Ishikawa (cell line): Measurements from ENCODE around the gene TSC22D1.

Experiments
- CEBPB ChIP-seq: IDR thresholded peaks from 2 replicates; pipeline ENCODE4 v1.6.1; 2012
- CREB1 ChIP-seq: IDR thresholded peaks from 2 replicates; pipeline ENCODE4 v1.6.1; 2012; ENCODE audit warnings: low read depth
- EGR1 ChIP-seq: IDR thresholded peaks from 2 replicates; pipeline ENCODE4 v1.6.1; 2012
- EP300 ChIP-seq: IDR thresholded peaks from 2 replicates; pipeline ENCODE4 v1.6.1; 2012; ENCODE audit warnings: borderline replicate concordance
- FOXM1 ChIP-seq: IDR thresholded peaks from 2 replicates; pipeline ENCODE4 v1.6.1; 2012; ENCODE audit warnings: low read depth, borderline replicate concordance
- NFIC ChIP-seq: IDR thresholded peaks from 2 replicates; pipeline ENCODE4 v1.6.1; 2012
- RAD21 ChIP-seq: IDR thresholded peaks from 2 replicates; pipeline ENCODE4 v1.6.1; 2012; ENCODE audit warnings: low read depth
- TAF1 ChIP-seq: IDR thresholded peaks from 2 replicates; pipeline ENCODE4 v1.6.1; 2012; ENCODE audit warnings: low read depth, mild to moderate bottlenecking
- TCF12 ChIP-seq: IDR thresholded peaks from 2 replicates; pipeline ENCODE4 v1.6.1; 2012; ENCODE audit warnings: low read depth
- TEAD4 ChIP-seq: IDR thresholded peaks from 2 replicates; pipeline ENCODE4 v1.6.1; 2012
- YY1 ChIP-seq: IDR thresholded peaks from 2 replicates; pipeline ENCODE4 v1.6.1; 2012; ENCODE audit warnings: low read depth
- TF ChIP-seq, protein P1 (sequence below): IDR thresholded peaks from 2 replicates; pipeline ENCODE4 v1.6.1; 2012; ENCODE audit warnings: low read depth, mild to moderate bottlenecking
- TF ChIP-seq, protein P2 (sequence below): IDR thresholded peaks from 2 replicates; pipeline ENCODE4 v1.6.1; 2012
- TF ChIP-seq, protein P3 (sequence below): IDR thresholded peaks from 2 replicates; pipeline ENCODE4 v1.6.1; 2012

DNA sequence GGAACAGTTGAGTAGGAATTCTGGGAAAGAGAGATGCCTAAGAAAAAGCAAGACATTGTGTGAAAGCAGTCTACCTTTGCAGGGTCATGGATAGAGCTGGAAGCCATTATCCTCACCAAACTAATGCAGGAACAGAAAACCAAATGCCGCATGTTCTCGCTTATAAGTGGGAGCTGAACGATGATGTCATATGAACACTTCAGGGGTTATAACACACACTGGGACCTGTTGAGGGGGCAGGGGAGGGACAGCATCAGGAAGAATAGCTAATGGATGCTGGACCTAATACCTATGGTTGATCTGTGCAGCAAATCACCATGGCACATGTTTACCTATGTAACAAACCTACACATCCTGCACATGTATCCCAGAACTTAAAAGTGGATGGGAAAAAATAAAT, 69.9 kb downstream of the TSC22D1 start:
- TF ChIP-seq, protein P1, sequence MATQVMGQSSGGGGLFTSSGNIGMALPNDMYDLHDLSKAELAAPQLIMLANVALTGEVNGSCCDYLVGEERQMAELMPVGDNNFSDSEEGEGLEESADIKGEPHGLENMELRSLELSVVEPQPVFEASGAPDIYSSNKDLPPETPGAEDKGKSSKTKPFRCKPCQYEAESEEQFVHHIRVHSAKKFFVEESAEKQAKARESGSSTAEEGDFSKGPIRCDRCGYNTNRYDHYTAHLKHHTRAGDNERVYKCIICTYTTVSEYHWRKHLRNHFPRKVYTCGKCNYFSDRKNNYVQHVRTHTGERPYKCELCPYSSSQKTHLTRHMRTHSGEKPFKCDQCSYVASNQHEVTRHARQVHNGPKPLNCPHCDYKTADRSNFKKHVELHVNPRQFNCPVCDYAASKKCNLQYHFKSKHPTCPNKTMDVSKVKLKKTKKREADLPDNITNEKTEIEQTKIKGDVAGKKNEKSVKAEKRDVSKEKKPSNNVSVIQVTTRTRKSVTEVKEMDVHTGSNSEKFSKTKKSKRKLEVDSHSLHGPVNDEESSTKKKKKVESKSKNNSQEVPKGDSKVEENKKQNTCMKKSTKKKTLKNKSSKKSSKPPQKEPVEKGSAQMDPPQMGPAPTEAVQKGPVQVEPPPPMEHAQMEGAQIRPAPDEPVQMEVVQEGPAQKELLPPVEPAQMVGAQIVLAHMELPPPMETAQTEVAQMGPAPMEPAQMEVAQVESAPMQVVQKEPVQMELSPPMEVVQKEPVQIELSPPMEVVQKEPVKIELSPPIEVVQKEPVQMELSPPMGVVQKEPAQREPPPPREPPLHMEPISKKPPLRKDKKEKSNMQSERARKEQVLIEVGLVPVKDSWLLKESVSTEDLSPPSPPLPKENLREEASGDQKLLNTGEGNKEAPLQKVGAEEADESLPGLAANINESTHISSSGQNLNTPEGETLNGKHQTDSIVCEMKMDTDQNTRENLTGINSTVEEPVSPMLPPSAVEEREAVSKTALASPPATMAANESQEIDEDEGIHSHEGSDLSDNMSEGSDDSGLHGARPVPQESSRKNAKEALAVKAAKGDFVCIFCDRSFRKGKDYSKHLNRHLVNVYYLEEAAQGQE = no peak
- no peak for TF ChIP-seq YY1
- no peak for TF ChIP-seq TEAD4
- TF ChIP-seq CREB1 = no peak
- TF ChIP-seq TAF1 = no peak
- no peak for TF ChIP-seq EP300
- TF ChIP-seq, protein P2, sequence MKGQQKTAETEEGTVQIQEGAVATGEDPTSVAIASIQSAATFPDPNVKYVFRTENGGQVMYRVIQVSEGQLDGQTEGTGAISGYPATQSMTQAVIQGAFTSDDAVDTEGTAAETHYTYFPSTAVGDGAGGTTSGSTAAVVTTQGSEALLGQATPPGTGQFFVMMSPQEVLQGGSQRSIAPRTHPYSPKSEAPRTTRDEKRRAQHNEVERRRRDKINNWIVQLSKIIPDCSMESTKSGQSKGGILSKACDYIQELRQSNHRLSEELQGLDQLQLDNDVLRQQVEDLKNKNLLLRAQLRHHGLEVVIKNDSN = no peak
- TF ChIP-seq, protein P3, sequence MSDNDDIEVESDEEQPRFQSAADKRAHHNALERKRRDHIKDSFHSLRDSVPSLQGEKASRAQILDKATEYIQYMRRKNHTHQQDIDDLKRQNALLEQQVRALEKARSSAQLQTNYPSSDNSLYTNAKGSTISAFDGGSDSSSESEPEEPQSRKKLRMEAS = no peak
- TF ChIP-seq FOXM1 = no peak
- TF ChIP-seq TCF12 = no peak
- no peak for TF ChIP-seq CEBPB
- TF ChIP-seq RAD21 = no peak
- no peak for TF ChIP-seq NFIC
- no peak for TF ChIP-seq EGR1
